ENCODE results near the gene AMELY. TPM values are rescaled to one million over a fixed set of nuclear protein-coding genes. Genes with fewer than 3 reads are reported as not detected.

AMELY gene
- total RNA-seq, 1 experiment from 2014 or later: not detected

DNA sequence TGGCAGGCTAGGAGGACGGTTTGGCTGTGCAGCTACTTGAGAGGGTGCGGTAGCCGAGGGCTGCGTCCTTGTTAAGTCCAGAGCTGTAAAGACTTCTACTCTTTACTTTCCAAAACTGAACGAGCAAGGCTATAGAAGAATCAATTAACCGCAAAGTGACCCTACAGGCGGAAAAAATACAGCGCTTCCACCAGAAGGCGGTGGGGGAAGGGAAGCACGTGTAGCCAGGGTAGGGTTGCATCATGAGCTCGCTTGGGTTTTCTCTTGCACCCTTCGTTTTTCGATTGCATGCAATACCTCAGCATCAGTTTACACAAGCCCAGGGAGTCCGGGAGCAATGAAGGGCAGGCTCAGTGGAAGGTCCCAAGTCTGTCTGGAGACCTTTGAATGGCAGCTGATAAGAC lies 2.4 kb downstream of the AMELY start:
- no peaks in the 10 kb centered on the region for H4K20me1 ChIP-seq (ENCODE audit: insufficient read depth)
- no peaks in the 10 kb centered on the region for H3K9me2 ChIP-seq (ENCODE audit: insufficient read depth)
- ChIA-PET CTCF (no interaction called here), POLR2A (no interaction called here), RAD21 (ENCODE audit: low non-redundant PET in 1 of 2, low total read pairs in 2 of 2, uncharacterized antibody in 2 of 2, unreplicated experiment in 2 of 2) (no interaction called here)
- no peak overlapping the region for H3K4me2 ChIP-seq (ENCODE audit: low read length)
- TF ChIP-seq RAD21 (IDR thresholded peaks at IDR 0.05; ENCODE audit: low read depth) (no peak), JUND (IDR thresholded peaks at IDR 0.05) (no peak), YY1 (IDR thresholded peaks at IDR 0.05; ENCODE audit: extremely low read depth, insufficient replicate concordance, low read depth, low read length) (no peak), ELF1 (IDR thresholded peaks at IDR 0.05; ENCODE audit: borderline replicate concordance, low read depth) (no peak), CTCF (IDR thresholded peaks at IDR 0.05 in 2 of 3, conservative IDR thresholded peaks at IDR 0.05 in 1 of 3; ENCODE audit: borderline replicate concordance in 1 of 3, insufficient read depth in 1 of 3, low read depth in 2 of 3, low read length in 2 of 3) (no peak), FOSL1 (IDR thresholded peaks at IDR 0.05; ENCODE audit: low read depth) (no peak), SP1 (IDR thresholded peaks at IDR 0.05; ENCODE audit: low read depth) (no peak), ZFX (IDR thresholded peaks at IDR 0.05) (no peak), EZH2 (IDR thresholded peaks at IDR 0.05) (no peak), EGR1 (IDR thresholded peaks at IDR 0.05; ENCODE audit: low read depth) (no peak), SIN3A (IDR thresholded peaks at IDR 0.05; ENCODE audit: low read depth) (no peak), MAX (IDR thresholded peaks at IDR 0.05) (no peak), SRF (IDR thresholded peaks at IDR 0.05; ENCODE audit: low read depth) (no peak), ATF3 (IDR thresholded peaks at IDR 0.05) (no peak), POLR2A (IDR thresholded peaks at IDR 0.05; ENCODE audit: borderline replicate concordance, extremely low read depth, insufficient read depth, insufficient read length) (no peak), CBX3 (IDR thresholded peaks at IDR 0.05; ENCODE audit: low read depth) (no peak), CEBPB (IDR thresholded peaks at IDR 0.05; ENCODE audit: low read depth) (no peak), ZBTB33 (IDR thresholded peaks at IDR 0.05; ENCODE audit: extremely low read depth, insufficient replicate concordance, low read length) (no peak)
- TF ChIP-seq, protein P1, sequence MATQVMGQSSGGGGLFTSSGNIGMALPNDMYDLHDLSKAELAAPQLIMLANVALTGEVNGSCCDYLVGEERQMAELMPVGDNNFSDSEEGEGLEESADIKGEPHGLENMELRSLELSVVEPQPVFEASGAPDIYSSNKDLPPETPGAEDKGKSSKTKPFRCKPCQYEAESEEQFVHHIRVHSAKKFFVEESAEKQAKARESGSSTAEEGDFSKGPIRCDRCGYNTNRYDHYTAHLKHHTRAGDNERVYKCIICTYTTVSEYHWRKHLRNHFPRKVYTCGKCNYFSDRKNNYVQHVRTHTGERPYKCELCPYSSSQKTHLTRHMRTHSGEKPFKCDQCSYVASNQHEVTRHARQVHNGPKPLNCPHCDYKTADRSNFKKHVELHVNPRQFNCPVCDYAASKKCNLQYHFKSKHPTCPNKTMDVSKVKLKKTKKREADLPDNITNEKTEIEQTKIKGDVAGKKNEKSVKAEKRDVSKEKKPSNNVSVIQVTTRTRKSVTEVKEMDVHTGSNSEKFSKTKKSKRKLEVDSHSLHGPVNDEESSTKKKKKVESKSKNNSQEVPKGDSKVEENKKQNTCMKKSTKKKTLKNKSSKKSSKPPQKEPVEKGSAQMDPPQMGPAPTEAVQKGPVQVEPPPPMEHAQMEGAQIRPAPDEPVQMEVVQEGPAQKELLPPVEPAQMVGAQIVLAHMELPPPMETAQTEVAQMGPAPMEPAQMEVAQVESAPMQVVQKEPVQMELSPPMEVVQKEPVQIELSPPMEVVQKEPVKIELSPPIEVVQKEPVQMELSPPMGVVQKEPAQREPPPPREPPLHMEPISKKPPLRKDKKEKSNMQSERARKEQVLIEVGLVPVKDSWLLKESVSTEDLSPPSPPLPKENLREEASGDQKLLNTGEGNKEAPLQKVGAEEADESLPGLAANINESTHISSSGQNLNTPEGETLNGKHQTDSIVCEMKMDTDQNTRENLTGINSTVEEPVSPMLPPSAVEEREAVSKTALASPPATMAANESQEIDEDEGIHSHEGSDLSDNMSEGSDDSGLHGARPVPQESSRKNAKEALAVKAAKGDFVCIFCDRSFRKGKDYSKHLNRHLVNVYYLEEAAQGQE (IDR thresholded peaks at IDR 0.05; ENCODE audit: low read depth): no peak
- no peaks in the 10 kb centered on the region for H3K27me3 ChIP-seq (ENCODE audit: insufficient read depth, low read length)
- no peaks in the 10 kb centered on the region for H3K9me3 ChIP-seq (ENCODE audit: control insufficient read depth in 1 of 2, insufficient read depth in 1 of 2, low read depth in 1 of 2, low read length in 2 of 2)
- no peak for ATAC-seq
- no peaks in the 10 kb centered on the region for H3K4me1 ChIP-seq (ENCODE audit: control insufficient read depth in 1 of 2, insufficient read depth in 2 of 2, low read length in 2 of 2)
- intact Hi-C loops (cut with micrococcal nuclease): no loop called here
- H3K4me3 ChIP-seq (replicated peaks in 1 of 2; ENCODE audit: low read depth in 1 of 2, low read length in 2 of 2): no peak overlapping the region
- no peak for DNase-seq (ENCODE audit: low read depth, low spot score)
- no TSS peak for BruUV-seq (replicated peaks)
- no peaks in the 10 kb centered on the region for H3K36me3 ChIP-seq (ENCODE audit: control insufficient read depth in 1 of 2, insufficient read depth in 2 of 2, low read length in 2 of 2)
- H3K79me2 ChIP-seq (ENCODE audit: insufficient read depth, low read length): no peaks in the 10 kb centered on the region
- no peak overlapping the region for H3K27ac ChIP-seq (ENCODE audit: low read depth, low read length)
- no peak overlapping the region for H2AFZ ChIP-seq (ENCODE audit: low read depth, low read length, poor library complexity, severe bottlenecking)
- no peak overlapping the region for H3K9ac ChIP-seq (ENCODE audit: low read length)
